IMR-90 (cell line): ENCODE measurements around the gene OR2C1. TPM values are rescaled to one million over a fixed set of nuclear protein-coding genes. Genes with fewer than 3 reads are reported as not detected.

Experiments
- ATAC-seq: fragments of 200-7000 bp; cut with Tn5 transposase; 2 replicates; pipeline ENCODE4 v1.9.1; 2020; ENCODE audit warnings: low read depth, mild to moderate bottlenecking, moderate library complexity
- BruUV-seq: library from RNA; stranded (reverse); fragments of 400-500 nt; replicated peaks from 2 replicates; lab custom pipeline; 2021; lab: Mats Ljungman, UMichigan
- CTCF ChIA-PET: fragments of 300-600 bp; formaldehyde crosslinking; extraction: SDS; loops from one replicate; lab custom pipeline; 2021; ENCODE audit warnings: antibody characterized with exemption; lab: Yijun Ruan, JAX
- POLR2A ChIA-PET: fragments of 300-600 bp; sonication (Branson Sonifier 250); formaldehyde crosslinking; loops from one replicate; lab custom pipeline; 2022; ENCODE audit warnings: antibody characterized with exemption; ENCODE audit not compliant: unreplicated experiment; lab: Charles Lee
- DNase-seq: peaks from one replicate; pipeline ENCODE4 v3.0.0; 2013
- H2AFZ ChIP-seq: replicated peaks from 2 replicates; pipeline ENCODE3; 2013; ENCODE audit warnings: low read length, mild to moderate bottlenecking; ENCODE audit not compliant: poor library complexity
- H2AK5ac ChIP-seq: 2 replicates; pipeline ENCODE4 v1.6.1; 2013; ENCODE audit warnings: low read depth, low read length, inconsistent platforms
- H2AK9ac ChIP-seq: replicated peaks from 2 replicates; pipeline ENCODE3; 2013; ENCODE audit warnings: mild to moderate bottlenecking, low read depth, low read length, moderate library complexity; ENCODE audit not compliant: poor library complexity
- H2BK120ac ChIP-seq: 2 replicates; pipeline ENCODE4 v1.6.1; 2013; ENCODE audit warnings: low read depth, low read length, inconsistent platforms
- H2BK15ac ChIP-seq: 3 replicates; pipeline ENCODE4 v1.6.1; 2013; ENCODE audit warnings: low read depth, low read length, inconsistent platforms
- H2BK20ac ChIP-seq: 2 replicates; pipeline ENCODE4 v1.6.1; 2013; ENCODE audit warnings: low read depth, mild to moderate bottlenecking, inconsistent platforms, low read length, moderate library complexity
- H2BK5ac ChIP-seq: 2 replicates; pipeline ENCODE4 v1.6.1; 2013; ENCODE audit warnings: mild to moderate bottlenecking, low read depth, low read length, inconsistent platforms; ENCODE audit not compliant: poor library complexity, severe bottlenecking
- H3K14ac ChIP-seq: replicated peaks from 2 replicates; pipeline ENCODE4 v1.6.1; 2013; ENCODE audit warnings: low read depth, low read length, inconsistent platforms
- H3K18ac ChIP-seq: 2 replicates; pipeline ENCODE4 v1.6.1; 2013; ENCODE audit warnings: low read depth, low read length, control low read depth
- H3K23ac ChIP-seq: 2 replicates; pipeline ENCODE4 v1.6.1; 2013; ENCODE audit warnings: low read depth, low read length, inconsistent platforms
- H3K27ac ChIP-seq: 2 replicates; pipeline ENCODE4 v1.5.1; 2013; ENCODE audit warnings: mild to moderate bottlenecking, control low read depth, low read length; ENCODE audit not compliant: insufficient read depth
- H3K27me3 ChIP-seq: 2 replicates; pipeline ENCODE4 v1.6.1; 2013; ENCODE audit warnings: low read length; ENCODE audit not compliant: control insufficient read depth, insufficient read depth
- H3K36me3 ChIP-seq: 2 replicates; pipeline ENCODE4 v1.6.1; 2013; ENCODE audit warnings: low read length, mixed read lengths; ENCODE audit not compliant: control insufficient read depth, insufficient read depth
- H3K4ac ChIP-seq: 2 replicates; pipeline ENCODE4 v1.6.1; 2013; ENCODE audit warnings: low read depth, low read length, inconsistent platforms
- H3K4me1 ChIP-seq: 2 replicates; pipeline ENCODE4 v1.6.1; 2013; ENCODE audit warnings: low read length, mixed read lengths; ENCODE audit not compliant: control insufficient read depth, insufficient read depth
- H3K4me2 ChIP-seq: 2 replicates; pipeline ENCODE4 v1.6.1; 2013; ENCODE audit warnings: low read depth, mild to moderate bottlenecking, control low read depth, low read length, moderate library complexity
- H3K4me3 ChIP-seq: 2 replicates; pipeline ENCODE4 v1.5.1; 2013; ENCODE audit warnings: low read depth, mild to moderate bottlenecking, control low read depth, low read length, moderate library complexity; ENCODE audit not compliant: insufficient read depth
- H3K56ac ChIP-seq: 2 replicates; pipeline ENCODE4 v1.6.1; 2013; ENCODE audit warnings: low read length, inconsistent platforms; ENCODE audit not compliant: insufficient read depth; ENCODE audit errors: extremely low read depth
- H3K79me1 ChIP-seq, 2 experiments: 2 replicates each; pipeline ENCODE4 v1.6.1; 2013; ENCODE audit warnings: low read length in 2 of 2, inconsistent platforms in 1 of 2, low read depth in 1 of 2
- H3K9ac ChIP-seq: 2 replicates; pipeline ENCODE4 v1.6.1; 2013; ENCODE audit warnings: low read depth, low read length, control low read depth
- H3K9me1 ChIP-seq: 2 replicates; pipeline ENCODE4 v1.6.1; 2013; ENCODE audit warnings: low read length, inconsistent platforms; ENCODE audit not compliant: insufficient read depth
- H3K9me3 ChIP-seq: 2 replicates; pipeline ENCODE4 v1.6.1; 2013; ENCODE audit warnings: low read length; ENCODE audit not compliant: control insufficient read depth, insufficient read depth
- H4K20me1 ChIP-seq: 2 replicates; pipeline ENCODE4 v1.6.1; 2013; ENCODE audit warnings: low read length, inconsistent platforms; ENCODE audit not compliant: insufficient read depth
- H4K5ac ChIP-seq: 2 replicates; pipeline ENCODE4 v1.6.1; 2013; ENCODE audit warnings: mild to moderate bottlenecking, low read depth, low read length, control low read depth
- H4K8ac ChIP-seq, 2 experiments: 2 replicates each; pipeline ENCODE4 v1.6.1; 2013; ENCODE audit warnings: low read depth in 2 of 2, low read length in 2 of 2, control low read depth in 1 of 2, inconsistent platforms in 1 of 2
- H4K91ac ChIP-seq: 2 replicates; pipeline ENCODE4 v1.6.1; 2013; ENCODE audit warnings: low read depth, low read length, inconsistent platforms; ENCODE audit not compliant: insufficient read depth
- CHD1 ChIP-seq: IDR thresholded peaks from 2 replicates; pipeline ENCODE4 v1.6.1; 2012; ENCODE audit warnings: low read depth, low read length, improper control_type of control experiment
- ELK1 ChIP-seq: fragments of 150-350 bp; IDR thresholded peaks from 2 replicates; pipeline ENCODE4 v1.6.1; 2016; ENCODE audit warnings: low read depth, mild to moderate bottlenecking, low read length, moderate library complexity, borderline replicate concordance
- MXI1 ChIP-seq: IDR thresholded peaks from 2 replicates; pipeline ENCODE4 v1.6.1; 2012; ENCODE audit warnings: low read depth, mild to moderate bottlenecking, low read length, moderate library complexity, borderline replicate concordance
- RCOR1 ChIP-seq: IDR thresholded peaks from 2 replicates; pipeline ENCODE4 v1.6.1; 2012; ENCODE audit warnings: mild to moderate bottlenecking, low read length, improper control_type of control experiment; ENCODE audit not compliant: insufficient replicate concordance
- RFX5 ChIP-seq: IDR thresholded peaks from 2 replicates; pipeline ENCODE4 v1.8.0; 2012; ENCODE audit warnings: low read depth, mild to moderate bottlenecking, low read length, moderate library complexity
- SMC3 ChIP-seq: fragments of 150-350 bp; IDR thresholded peaks from 2 replicates; pipeline ENCODE4 v1.6.1; 2016; ENCODE audit warnings: low read depth, mild to moderate bottlenecking, antibody characterized with exemption, low read length, moderate library complexity
- WGBS, 2 experiments: methylation state at CpG; one replicate each; pipeline versions ENCODE4 v1.1.5 to v1.1.7; 2013; ENCODE audit warnings: missing lambda C conversion rate in 2 of 2; ENCODE audit not compliant: insufficient read length in 1 of 2; ENCODE audit errors: extremely low coverage in 2 of 2; 5-methylcytosine and 5-hydroxymethylcytosine counted together
- dilution Hi-C: fragments of 300-500 bp; cut with HindIII; formaldehyde crosslinking; loops from one replicate; pipeline ENCODE4 v1.14.3; 2018; ENCODE audit warnings: low sequenced_read_pairs; ENCODE audit not compliant: unreplicated experiment
- in situ Hi-C: fragments of 300-500 bp; cut with MboI; formaldehyde crosslinking; loops from 3 replicates; pipeline ENCODE4 v1.14.3; 2019; ENCODE audit warnings: low sequenced_read_pairs, inconsistent platforms, mixed read lengths
- intact Hi-C: fragments of 100-400 bp; cut with micrococcal nuclease; formaldehyde crosslinking; loops from 2 replicates; pipeline ENCODE4 v1.10.0; 2022
- polyA plus RNA-seq, 3 experiments: library from polyadenylated mRNA; depleted of rRNA; stranded (reverse); fragments of >200 nt; gene quantifications; 2 replicates each; pipeline ENCODE4 v1.2.3, GENCODE V29; 2012; ENCODE audit warnings: low replicate concordance in 1 of 3
- total RNA-seq: library from RNA; depleted of rRNA; stranded (reverse); fragments of >200 nt; gene quantifications from 2 replicates; pipeline ENCODE4 v1.2.3, GENCODE V29; 2012
- TF ChIP-seq, protein P1 (sequence below): conservative IDR thresholded peaks from 2 replicates; pipeline ENCODE4 v1.5.1; 2012; ENCODE audit warnings: mild to moderate bottlenecking, low read depth, low read length, improper control_type of control experiment

The OR2C1 gene
- total and polyA plus RNA-seq, 2 of the 4 experiments (the other 2 are of a cell fraction): under 0.01 to 0.05 TPM

DNA sequence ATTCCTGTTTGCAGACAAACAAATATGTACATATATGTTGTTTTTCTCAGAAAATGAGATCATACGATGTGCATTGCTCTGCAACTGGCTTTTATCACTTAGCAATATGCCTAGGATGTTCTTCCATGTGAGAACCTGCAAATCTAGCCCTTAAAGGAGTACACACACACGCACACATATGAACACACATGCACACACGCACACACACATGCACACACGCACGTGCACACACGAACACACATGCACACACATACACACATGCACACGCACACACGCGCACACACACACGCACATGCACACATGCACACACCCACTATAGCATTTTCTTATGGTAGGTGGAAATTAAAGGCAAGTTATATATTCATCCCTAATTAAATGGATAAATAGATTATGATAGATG lies 8.1 kb upstream of the OR2C1 start:
- H4K20me1 ChIP-seq: no peaks in the 10 kb centered on the region
- ATAC-seq: no peak
- H3K14ac ChIP-seq: no peak overlapping the region
- intact Hi-C loops (no loop called here), in situ Hi-C loops (no loop called here), dilution Hi-C loops (no loop called here)
- no peak overlapping the region for H3K56ac ChIP-seq
- no peak overlapping the region for H2BK120ac ChIP-seq
- no peak overlapping the region for H2AK9ac ChIP-seq
- TF ChIP-seq, protein P1, sequence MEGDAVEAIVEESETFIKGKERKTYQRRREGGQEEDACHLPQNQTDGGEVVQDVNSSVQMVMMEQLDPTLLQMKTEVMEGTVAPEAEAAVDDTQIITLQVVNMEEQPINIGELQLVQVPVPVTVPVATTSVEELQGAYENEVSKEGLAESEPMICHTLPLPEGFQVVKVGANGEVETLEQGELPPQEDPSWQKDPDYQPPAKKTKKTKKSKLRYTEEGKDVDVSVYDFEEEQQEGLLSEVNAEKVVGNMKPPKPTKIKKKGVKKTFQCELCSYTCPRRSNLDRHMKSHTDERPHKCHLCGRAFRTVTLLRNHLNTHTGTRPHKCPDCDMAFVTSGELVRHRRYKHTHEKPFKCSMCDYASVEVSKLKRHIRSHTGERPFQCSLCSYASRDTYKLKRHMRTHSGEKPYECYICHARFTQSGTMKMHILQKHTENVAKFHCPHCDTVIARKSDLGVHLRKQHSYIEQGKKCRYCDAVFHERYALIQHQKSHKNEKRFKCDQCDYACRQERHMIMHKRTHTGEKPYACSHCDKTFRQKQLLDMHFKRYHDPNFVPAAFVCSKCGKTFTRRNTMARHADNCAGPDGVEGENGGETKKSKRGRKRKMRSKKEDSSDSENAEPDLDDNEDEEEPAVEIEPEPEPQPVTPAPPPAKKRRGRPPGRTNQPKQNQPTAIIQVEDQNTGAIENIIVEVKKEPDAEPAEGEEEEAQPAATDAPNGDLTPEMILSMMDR: no peak
- no peak for TF ChIP-seq MXI1
- TF ChIP-seq SMC3: no peak
- TF ChIP-seq RCOR1: no peak
- no peak for TF ChIP-seq RFX5
- no peak for TF ChIP-seq CHD1
- TF ChIP-seq ELK1: no peak
- no CpG with 5 or more reads among the region's 10 CpGs for WGBS, 2 experiments
- H3K4ac ChIP-seq: no peak overlapping the region
- H3K23ac ChIP-seq: no peak overlapping the region
- no peak overlapping the region for H2BK20ac ChIP-seq
- no peak overlapping the region for H2BK5ac ChIP-seq
- H3K9me1 ChIP-seq: no peaks in the 10 kb centered on the region
- BruUV-seq: no TSS peak
- no peaks in the 10 kb centered on the region for H3K36me3 ChIP-seq
- H2AFZ ChIP-seq: no peak overlapping the region
- H3K4me1 ChIP-seq: no peaks in the 10 kb centered on the region
- no peak overlapping the region for H3K27ac ChIP-seq
- H3K4me2 ChIP-seq: no peak overlapping the region
- no peak overlapping the region for H3K18ac ChIP-seq
- no peak overlapping the region for H4K5ac ChIP-seq
- no peak overlapping the region for H2AK5ac ChIP-seq
- no peaks in the 10 kb centered on the region; the same call in 1 of the 2 replicates for H3K27me3 ChIP-seq
- H3K9me3 ChIP-seq: peaks cover 1% of the 10 kb centered on the region; the same call in 1 of the 2 replicates
- H2BK15ac ChIP-seq: no peak overlapping the region
- H3K4me3 ChIP-seq: no peak overlapping the region
- CTCF ChIA-PET: no interaction called here
- H4K8ac ChIP-seq: no peak overlapping the region
- DNase-seq: no peak
- no peaks in the 10 kb centered on the region for H3K79me1 ChIP-seq
- H4K91ac ChIP-seq: no peak overlapping the region
- no peak overlapping the region for H3K9ac ChIP-seq
- POLR2A ChIA-PET: no interaction called here
